ENCODE measurements around the gene EFNA4. TPM values are rescaled to one million over a fixed set of nuclear protein-coding genes. Genes with fewer than 3 reads are reported as not detected.

Gene EFNA4
- total and polyA plus RNA-seq, 2 of the 8 experiments (the other 6 are each of a cell fraction or from before 2014, with no cell fraction given) = 21.9 to 23.9 TPM

DNA sequence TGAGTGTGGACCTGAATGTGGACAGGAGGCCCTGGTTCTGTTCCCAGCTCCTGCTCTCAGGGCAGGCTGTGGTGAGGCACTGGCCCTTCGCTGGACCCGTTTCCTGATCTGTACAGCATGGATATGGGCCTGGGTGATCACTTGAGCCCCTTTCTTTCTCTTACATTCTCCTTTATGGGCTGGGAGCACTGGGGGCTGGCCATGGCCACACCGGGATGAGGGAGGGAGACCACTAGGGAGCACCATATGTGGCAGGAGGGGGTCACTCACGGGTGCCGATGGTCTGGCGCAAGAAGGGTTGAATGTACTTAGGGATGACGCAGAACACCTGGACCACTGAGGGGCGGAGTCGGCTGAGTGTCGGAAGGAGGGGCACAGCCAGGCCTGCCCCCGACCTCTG, 32.6 kb upstream of the EFNA4 start (continued):
- TF ChIP-seq, protein P1, sequence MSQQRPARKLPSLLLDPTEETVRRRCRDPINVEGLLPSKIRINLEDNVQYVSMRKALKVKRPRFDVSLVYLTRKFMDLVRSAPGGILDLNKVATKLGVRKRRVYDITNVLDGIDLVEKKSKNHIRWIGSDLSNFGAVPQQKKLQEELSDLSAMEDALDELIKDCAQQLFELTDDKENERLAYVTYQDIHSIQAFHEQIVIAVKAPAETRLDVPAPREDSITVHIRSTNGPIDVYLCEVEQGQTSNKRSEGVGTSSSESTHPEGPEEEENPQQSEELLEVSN (IDR thresholded peaks at IDR 0.05) = no peak
- TF ChIP-seq HDAC6 (IDR thresholded peaks at IDR 0.05; ENCODE audit: low read depth, low read length) = no peak
- no peak for TF ChIP-seq POU5F1 (IDR thresholded peaks at IDR 0.05; ENCODE audit: low read depth, low read length)
- TF ChIP-seq RNF2 (IDR thresholded peaks at IDR 0.05; ENCODE audit: borderline replicate concordance, low read depth, low read length, missing control alignments, poor library complexity, severe bottlenecking) = no peak

Measured in H1 (cell line).